GM04503 (cell line): ENCODE results near the gene NAPB.

Experiments used
- DNase-seq: peaks from one replicate; pipeline ENCODE4 v3.0.0-alpha.2; 2012; ENCODE audit warnings: low read depth

Gene NAPB

GRCh38 chr20:23437126-23437899 lies 16.0 kb upstream of the NAPB start:
- DNase-seq: no peak

DNA sequence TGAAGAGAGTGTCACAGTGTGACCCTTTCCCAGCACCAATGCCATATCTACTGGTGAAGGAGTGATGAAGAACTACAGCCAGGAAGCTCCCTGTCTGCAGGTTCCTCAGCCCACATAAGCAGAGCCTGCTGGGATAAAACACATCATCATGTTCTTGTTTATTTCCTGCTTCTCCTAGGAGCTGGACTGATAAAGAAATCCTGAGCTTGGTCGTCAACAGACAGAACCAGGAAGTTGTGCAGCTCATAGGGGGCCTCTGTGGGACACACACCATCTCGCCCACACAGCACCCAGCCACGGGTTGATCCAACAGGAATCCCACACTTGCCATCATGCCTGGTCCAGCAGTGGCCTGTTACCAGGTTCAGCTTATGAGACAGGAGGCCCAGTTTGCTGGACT lies 15.4 kb upstream of the NAPB start:
- DNase-seq: no peak

DNA sequence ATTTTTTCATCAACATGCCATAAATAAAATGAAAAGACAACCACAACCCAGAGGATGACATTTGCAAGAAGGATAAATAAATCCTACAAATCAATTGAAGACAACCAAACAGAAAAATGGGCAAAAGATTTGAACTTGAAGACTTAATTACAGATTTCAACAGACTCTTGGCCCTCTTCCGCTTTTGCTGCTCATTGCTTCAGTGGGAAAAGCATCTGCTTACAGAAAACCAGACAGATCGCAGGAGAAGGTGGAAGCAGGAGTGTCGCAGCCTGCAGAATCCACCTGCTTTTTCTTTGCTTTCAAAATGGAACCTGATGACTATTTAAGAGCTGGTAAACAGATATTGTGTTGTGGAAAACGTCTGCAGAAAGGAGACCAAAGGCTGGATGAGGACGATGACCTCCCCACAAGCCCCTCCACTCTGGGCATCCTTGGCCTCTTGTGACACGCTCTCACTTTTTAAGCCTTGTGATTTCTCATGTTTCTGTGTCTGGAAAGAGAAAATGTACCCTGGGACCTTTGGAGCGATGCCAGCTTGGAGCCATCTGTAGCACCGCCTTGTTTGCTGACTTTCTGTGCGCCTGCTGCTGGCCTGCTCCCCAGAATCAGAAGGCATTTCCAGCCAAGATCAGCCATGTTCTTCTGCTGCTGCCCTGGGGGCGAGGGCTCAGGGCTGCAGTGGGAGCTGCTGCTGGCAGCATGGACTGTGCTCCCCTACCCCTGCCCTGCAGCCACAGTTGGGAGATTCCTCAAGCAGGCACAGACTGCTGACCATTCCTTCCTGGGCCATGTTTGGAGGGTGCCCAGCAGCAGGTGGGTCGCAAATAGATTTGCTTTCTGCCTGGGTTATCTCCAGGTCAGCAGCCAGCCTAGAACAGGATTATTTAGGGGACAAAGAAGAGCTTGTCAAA lies 14.6 kb upstream of the NAPB start:
- no peak for DNase-seq

DNA sequence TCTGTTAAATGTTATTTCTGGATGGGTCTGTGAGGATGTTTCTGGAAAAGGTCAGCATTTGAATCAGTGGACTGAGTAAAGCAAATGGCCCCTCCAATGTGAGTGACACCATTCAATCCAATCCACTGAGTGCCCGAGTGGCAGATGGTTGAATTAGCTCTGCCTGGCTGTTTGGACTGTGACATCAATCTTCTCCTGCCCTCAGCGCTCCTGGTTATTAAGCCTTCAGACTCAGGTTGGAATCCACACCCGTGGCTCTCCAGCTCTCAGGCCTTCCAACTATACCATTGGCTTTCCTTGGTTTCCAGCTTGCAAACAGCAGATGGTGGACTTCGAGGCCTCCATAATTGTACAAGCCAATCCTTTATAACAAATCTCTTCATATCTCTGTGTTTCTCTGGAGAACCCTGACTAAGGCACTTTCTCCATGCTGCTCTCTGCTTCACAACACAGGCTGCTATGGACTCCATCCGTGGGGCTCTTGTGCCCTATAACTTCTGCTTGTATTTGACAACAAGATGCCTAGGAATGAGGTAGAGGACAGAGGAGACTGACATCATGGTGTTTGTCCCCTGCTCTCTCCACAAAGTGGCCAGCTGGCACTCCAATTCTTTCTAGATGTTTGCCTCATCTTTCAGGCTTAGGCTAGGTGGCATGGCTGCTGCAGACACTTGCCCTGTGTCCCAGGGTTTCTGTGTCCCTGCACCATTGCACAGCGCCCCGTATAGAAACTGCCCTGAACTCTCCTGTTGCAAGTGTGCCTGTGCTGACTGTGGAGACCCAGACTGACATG lies 13.4 kb upstream of the NAPB start:
- no peak for DNase-seq

DNA sequence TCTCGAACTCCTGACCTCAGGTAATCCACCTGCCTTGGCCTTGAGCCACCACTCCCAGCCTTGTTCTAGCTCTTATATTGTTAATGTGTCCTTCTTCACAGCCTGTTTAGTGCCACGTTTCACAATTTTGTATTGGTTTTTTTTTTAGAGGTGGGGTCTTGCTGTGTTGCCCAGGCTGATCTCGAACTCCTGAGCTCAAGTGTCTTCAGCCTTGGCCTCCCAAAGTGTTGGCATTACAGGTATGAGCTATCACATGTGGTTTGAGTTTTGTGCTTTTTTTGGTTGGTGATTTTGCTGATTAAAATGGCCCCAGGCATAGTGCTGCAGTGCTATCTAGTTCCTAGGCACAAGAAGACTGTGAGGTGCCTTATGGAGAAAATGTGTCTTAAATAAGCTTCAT lies 12.3 kb upstream of the NAPB start:
- DNase-seq: no peak

DNA sequence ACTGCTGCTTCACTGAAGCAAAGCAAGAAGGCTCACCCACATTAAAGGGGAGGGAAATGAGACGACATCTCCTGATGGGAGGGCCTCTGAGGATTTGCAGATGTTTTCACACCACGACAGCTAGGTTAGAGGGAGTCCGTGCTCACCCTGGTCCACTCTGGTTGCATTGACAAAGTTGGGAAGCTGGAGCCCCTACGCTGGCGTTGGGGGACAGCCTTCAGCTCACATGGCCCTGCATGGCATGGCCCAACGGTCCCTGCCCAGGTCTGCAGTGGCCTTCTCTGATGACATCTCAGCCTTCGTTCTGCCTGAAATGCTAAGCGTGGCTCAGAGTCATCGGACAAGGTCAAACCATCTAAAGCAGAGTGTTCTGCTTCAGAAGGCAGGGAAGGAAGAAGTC lies 3.8 kb upstream of the NAPB start:
- DNase-seq: no peak

DNA sequence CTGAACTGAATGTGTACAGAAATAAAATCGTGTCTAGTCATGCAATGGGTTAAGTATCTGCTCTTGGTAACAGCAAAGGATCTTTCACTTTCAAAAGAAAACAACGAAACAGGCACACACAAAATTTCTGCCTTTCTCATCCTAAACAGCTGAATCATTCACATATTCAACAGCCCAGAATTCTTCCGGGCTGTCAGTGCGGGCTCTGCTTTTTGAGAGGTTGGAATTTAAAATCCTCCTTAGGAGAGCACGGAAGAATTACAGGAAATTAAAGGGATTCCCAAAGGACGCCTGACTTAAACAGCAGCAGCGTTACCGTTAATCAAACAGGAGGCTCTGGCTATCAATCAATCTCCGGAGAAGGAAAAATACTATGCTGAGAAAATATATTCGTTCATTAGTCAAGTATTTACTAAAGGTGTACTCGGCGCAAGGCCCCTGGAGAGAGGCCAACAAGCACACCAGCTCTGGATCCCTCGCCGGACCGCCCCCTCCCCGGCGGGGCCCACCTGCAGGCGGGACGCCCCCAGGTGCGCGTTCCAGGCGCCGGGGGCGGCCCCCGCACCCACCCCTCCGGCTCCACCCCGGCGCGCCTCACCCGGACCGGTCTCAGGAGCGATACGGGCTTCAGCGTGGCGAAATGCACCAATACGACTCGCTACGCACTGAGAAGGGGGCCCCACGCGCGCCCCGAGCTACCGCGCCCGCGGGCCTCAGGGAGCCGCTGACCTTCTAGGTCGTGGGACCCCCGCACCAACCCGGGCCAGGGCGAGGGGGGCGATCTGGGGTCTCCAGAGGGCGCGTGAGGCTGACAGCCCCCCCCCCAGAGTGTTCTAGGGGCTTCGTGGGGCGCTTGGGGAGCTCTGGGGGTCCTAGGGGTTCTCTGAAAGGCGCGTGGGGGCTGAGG lies 1.0 kb downstream of the NAPB start:
- DNase-seq: peak; percentile 49

- no peak for DNase-seq
Measured at GRCh38 chr20:23419657-23419994, 1.7 kb downstream of the NAPB start.

DNA sequence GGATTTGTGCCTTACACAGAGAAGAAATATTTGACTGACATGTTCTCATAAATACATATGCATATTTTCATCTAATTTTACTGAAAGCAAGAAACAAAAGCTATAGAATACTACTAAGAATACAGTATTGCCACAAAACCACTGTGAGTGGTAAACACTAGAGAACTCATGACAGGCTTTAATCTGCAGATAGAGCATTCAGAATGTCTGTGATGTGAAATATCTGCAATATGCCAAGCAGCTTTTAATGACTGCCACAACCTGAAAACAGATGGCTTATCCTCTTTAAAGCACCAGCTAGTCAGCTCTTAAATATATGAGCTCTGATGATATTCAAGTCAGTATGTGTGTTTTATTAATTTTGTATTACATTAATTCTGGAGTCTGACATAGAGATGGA lies 3.4 kb downstream of the NAPB start:
- no peak for DNase-seq

DNA sequence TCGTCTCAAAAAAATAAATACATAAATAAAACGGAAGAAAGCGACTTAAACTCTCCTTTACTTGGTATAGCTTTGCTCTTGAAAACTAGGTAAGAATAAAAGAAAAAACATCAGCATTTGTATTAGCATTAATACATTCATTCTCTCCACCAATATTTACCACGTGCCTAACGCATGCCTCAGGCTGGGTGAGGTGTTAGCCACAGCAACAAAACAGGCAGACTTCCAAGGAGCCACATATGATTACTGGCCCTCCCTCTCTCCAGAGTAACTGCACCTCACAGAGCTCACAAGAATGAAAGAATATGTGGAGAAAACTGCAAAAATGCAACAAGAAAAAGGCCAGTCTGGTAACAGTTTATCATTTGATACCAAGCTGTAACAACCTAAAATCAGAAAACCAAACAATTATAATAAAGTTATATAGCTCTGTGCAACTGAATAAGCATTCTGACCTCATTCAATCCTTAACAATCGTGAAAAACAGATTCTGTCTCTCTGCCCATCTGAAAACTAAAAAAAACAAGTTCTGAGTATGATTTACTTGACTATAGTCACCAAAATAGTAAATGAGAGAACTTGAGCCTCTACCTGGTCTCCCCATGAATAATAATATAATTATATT lies 5.2 kb downstream of the NAPB start:
- DNase-seq: no peak

GRCh38 chr20:23415555-23415954 lies 5.7 kb downstream of the NAPB start:
- DNase-seq: no peak

GRCh38 chr20:23414526-23415188 lies 6.6 kb downstream of the NAPB start:
- DNase-seq: no peak

GRCh38 chr20:23413862-23414422 lies 7.3 kb downstream of the NAPB start:
- no peak for DNase-seq

GRCh38 chr20:23412026-23412425 lies 9.3 kb downstream of the NAPB start:
- DNase-seq: no peak

- DNase-seq: no peak
Measured at GRCh38 chr20:23410916-23411695, 10.2 kb downstream of the NAPB start.

- no peak for DNase-seq
Measured at GRCh38 chr20:23409800-23410199, 11.5 kb downstream of the NAPB start.

GRCh38 chr20:23408957-23409356 lies 12.3 kb downstream of the NAPB start:
- no peak for DNase-seq

- no peak for DNase-seq
Measured at GRCh38 chr20:23407781-23408464, 13.4 kb downstream of the NAPB start.

- DNase-seq: no peak
Measured at GRCh38 chr20:23406880-23407279, 14.4 kb downstream of the NAPB start.
